Measurements from ENCODE around the gene MELTF.

Gene MELTF

DNA sequence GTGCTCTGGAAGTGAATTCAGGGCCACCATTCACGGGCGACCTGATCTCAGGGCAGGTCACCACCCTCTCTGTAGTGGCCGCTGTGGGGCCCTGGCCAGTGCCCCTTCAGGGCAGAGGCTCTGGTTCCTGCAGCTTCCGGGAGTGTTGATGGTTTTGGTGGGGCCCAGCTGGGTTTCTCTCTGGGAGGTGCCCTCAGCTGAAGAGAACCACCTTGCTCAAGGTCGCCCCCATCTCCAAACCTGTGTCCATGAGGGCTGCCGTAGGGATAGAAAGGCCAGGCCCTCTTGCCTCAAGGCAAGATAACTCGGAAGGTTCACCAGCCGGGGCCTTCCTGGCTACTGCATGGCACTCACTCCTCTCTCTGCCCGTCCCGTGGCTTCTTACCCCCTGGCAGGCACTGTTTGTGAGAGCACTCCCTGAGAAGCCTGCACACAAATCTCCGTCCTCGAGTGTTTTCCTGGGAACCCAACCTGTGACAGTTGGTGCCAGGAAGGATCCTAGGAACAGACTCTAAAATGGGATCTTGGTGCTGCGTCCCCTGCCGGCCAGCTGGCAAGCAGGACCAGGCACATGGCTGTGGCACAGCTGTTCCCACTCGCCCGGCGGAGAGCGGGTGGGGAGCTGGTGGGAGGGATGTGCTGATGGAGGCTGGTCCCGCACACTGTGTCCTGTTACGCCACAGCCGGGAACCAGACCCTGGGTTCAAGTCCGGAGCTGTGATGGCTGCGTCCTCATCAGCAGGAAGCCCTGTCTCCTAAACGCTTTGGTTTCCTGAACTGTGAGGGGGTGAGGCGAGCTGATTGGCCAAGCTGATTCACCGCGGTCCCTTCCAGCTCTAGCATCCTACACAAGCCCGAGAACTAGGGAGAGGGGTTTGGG is 37.8 kb downstream of the MELTF start:
- DNase-seq = no peak

DNA sequence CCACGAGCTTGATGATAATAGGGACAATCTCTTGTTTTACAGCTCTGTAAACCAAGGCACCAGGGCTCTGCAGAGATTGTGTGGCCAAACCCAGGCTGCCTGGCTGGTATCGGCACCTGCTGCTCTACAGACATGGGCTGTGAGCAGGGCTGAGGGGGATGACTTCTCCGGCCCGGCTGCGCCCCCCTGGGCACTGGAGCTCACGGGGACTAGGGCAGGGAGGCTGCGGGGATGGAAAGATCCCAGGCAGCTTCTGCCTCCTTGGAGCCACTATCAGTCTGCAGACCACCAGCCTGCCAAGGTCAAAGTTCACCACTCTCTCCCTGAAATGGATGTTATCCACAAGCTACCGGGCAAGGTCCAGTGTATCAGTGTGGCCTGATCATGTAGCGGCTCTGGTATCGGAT is 39.0 kb downstream of the MELTF start:
- DNase-seq = no peak

GRCh38 chr3:196989721-196990262 is 39.8 kb downstream of the MELTF start:
- DNase-seq = no peak

- peak; percentile 66 for DNase-seq
These were observed 41.2 kb downstream of the MELTF start for GRCh38 chr3:196988241-196989029.

DNA sequence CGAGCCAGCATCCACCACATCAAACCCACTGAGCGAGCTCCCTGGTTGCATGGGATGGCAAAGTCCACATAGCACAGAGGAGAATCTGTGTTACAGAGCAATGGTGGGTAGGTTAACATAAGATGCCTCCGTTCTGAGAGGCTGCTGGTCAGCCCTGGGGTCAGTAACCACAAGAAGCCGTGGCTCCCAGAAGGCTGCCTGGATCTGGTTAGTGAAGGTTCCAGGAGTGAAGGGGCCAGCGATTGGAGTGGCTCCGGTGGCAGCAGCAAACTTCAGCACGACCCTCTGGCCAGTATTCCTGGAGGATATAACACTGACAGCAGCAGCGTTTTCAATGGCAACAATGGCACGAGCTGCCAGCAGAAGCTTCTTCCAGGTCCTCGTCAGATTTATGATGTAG is 42.6 kb downstream of the MELTF start:
- DNase-seq = no peak

- DNase-seq = no peak
These were observed 43.4 kb downstream of the MELTF start for GRCh38 chr3:196985954-196986885.

GRCh38 chr3:196985298-196985697 is 44.3 kb downstream of the MELTF start:
- DNase-seq = no peak

DNA sequence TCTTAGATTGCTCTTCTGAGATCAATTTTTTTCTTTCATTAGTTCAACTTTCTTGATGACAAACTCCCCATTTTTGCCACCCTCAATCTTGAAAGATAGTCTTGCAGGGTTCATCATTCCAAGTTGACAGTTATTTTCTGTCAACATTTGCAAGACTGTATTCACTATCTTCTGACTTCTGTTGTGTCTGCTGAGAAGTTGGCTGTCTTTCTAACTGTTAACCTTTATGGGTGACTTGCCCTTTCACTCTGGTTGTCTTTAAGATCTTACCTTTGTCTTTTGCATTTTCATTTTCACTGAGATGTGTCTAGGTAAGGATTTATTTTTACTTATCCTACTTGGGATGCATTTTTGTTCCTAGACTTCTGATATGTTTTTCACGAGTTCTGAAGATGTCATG is 46.4 kb downstream of the MELTF start:
- DNase-seq = no peak

GRCh38 chr3:196981657-196982056 is 48.0 kb downstream of the MELTF start:
- no peak for DNase-seq

DNA sequence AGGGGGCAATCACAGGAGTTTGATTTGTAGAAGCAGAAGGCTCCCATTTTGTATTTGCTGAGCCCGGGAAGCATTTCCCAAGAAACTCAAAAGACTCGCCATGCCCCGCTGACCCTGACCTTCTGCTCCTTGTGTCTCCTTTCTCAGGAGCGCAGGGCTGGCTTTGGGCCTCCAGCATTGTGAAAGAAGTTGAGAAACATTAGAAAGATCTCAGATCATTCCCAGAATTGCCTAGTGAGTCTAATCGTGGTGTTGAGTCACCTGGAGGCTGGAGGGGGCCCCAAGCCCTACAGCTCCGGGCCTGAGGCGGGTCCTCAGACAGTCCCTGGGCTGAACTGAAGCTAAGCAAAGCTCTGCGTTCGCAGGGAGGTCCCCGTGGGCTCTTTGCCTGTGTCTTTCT is 50.1 kb downstream of the MELTF start:
- DNase-seq = no peak

DNA sequence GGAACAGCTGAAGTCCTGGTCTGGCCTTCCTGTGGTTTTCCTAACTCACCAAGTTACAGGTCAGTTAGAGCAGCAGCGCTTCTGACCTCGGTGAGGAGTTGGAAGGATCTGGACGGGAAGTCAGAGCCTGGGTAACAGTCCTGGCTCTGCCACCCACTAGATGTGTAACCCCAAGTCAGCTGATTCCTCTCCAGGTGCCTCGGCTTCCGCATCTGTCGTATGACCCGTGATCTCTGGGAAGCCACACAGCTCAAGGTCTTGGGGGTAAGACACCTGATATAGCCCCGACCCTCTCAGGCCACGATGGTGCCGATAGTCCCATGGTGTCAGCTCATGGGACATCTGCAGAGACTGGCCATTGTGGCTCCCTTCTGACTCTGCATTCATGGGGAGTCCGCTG is 52.7 kb downstream of the MELTF start:
- DNase-seq = no peak

DNA sequence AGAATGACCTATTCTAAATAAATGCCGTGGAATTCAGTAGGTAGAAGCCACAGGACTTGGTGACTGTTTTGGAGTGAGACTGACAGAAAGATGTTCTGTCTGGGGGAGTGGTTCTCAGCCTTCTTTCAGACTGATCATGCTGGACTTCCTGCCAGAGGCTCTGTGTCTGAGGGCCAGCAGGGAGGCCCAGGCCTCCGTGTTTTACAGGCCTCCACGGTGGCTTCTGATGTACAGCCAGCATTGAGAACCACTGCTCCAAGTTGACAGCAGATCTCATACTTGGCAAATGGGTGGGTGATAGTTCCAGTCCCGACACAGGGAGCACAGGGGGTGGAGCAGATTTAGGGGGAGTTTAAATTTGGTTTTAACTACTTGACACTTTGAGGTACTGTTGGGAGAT is 54.3 kb downstream of the MELTF start:
- DNase-seq = no peak

- no peak for DNase-seq
These were observed 55.0 kb downstream of the MELTF start for GRCh38 chr3:196974661-196975060.

DNA sequence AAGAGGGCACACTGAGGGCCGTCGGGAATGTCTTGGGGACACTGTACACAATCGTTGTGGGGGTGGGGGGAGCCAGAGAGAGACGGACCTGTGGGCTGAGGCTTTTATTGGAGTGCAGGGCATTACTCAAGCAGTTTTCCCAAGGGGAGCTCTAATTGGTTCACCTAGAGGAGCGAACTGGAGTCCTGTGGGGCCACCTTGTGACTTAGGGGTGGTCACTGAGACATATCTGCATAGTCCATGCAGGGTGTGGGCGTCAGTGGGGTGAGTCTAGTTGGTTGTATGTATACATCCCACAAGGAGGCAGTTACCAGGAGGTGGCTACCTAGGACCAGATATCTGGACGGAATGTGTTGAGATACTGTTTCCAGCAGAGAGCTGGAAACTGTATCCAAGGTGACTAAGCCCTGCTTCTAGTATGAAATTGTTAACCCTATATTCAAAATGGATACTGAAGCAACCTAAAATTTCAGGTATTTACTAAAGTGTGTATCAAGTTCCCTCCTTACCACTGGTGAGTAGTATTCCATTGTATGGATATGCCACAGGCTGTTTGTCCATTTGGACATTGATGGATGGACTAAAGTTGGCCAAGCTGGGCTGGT is 58.4 kb downstream of the MELTF start:
- peak; percentile 39 for DNase-seq

DNA sequence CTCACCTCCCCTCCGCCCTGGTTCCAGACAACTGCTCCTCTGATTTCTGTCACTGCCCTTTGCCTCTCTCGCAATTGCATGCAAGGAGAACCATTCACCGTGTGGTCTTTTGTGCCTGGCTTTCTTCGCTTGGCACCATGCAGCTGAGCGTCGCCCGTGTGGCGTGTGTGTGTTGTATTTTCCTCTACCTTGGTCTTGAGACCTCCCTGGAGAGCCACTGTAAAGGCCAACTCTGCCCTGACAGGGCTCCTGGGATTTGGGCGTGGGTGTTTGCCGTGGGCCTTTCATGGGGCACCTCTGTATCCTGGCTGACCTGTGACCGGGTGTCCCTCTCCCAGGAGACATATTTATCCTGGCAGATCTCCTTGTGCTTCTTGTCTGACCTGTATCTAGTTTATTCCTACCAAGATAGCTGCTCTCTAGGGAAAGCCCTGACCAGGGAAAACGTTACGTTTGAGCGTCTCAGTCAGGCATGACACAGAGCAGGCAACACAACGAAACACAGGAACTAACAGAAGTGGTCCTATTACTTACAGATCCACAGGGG is 59.0 kb downstream of the MELTF start:
- no peak for DNase-seq

GRCh38 chr3:196969660-196970546 is 59.7 kb downstream of the MELTF start:
- peak; percentile 81 for DNase-seq

DNA sequence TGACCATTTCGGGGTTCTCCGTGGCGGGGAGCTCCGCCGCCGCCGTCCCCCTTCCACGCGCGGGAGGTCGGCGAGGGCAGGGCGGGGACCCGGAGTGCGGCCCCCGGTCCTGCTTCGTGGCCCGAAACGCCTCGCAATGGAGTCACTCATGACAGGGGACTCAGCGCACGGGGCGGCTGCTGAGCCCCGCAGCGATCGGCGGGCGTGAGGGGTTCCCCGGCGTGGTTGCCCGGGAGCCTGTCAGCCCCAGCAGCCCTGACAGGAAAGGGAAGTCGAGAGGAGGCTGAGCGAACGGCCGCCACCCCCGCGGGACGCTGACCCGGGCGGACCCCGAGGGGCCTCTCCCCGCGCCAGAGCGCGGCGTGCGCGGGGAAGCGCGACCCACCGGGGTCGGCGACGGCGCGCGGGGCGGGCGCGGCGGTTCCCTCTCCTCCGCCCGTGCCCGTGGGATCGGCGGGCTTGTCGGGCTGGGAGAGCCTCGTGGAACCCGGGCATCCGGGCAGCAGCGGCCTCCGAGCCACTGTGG is 60.4 kb downstream of the MELTF start:
- DNase-seq = peak; percentile 60

DNA sequence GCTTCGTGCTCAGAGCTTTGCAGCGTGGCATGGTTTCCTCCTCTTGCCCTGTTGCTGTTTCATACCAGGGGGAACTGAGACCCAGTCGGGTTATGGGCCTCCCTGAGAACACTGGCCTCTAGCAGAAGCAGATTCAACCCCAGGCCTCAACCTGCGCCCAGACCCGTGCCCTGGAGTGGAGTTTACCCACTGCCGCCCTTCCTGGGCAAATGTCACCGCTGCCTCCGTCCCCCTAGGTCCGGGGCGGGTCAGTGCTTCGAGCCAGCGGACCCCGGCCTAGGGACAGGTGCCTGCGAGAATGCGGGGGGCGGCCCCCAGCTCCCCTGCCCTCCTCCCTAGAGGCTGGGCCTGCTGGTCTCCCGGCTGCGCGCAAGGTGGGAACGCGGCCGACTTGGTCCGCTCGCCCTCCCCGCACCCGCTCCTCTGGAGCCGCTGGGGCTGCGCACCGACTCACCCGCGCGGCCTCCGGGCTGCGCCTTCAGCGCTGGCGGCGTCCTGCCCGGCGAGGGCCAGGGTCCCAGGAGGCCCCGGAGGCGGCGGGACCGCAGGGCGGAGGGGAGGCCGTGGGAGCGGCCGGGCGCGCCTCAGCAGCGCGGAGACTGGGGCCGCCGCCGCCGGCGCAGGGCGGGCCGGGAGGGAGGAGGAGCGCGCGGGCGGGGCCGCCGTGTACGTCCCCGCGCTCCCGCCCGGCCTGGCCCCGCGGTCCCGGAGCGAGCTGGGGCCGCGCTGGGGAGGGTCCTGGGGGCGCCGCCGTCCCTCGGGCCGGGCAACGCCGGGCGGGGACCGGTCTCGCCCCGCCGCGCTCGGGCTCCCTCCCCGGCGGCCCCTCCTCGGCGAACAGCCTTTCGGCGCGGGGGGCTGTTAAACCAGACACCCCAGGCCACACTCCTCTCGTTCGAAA is 61.1 kb downstream of the MELTF start, which contains the start of gene PIGZ:
Gene PIGZ (minus strand): TSS at position 601 of the 901 bp plus-strand sequence. CDS start 16,802 bp downstream, outside the sequence.
- peak; percentile 69 for DNase-seq

Data from NCI-H82 (cell line).